Measurements from ENCODE around the gene SETD1A. TPM values are rescaled to one million over a fixed set of nuclear protein-coding genes. Genes with fewer than 3 reads are reported as not detected.
"Not testable (repeated sequence)": the region's sequence is repeated elsewhere in the genome, so short reads cannot be mapped to it uniquely, and the experiment has no call there.

The SETD1A gene
- total and polyA plus RNA-seq, 5 donors: 9.6 to 11.6 (median 10.2) TPM

DNA sequence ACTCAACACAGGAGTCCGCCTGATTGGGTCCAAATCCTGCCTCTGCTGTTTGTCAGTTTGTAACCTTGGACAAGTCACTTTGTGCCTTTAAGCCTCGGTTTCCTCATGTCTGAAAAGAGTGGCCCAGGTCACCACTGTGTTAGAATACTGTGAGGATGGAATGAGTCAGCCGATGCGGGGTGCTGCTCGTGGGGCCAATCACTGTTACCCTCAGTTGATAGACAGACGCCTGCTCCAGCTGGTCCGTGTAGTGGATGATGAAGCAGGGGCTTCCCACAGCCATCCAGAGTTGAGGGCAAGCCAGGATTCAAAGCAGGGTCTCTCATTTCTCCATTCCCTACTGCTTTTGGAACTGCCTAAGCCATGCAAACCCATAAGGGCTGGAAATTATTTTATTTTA is 28.4 kb upstream of the SETD1A start:
- H3K27me3 ChIP-seq (ENCODE audit: control insufficient read depth, insufficient read depth): no peaks in the 10 kb centered on the region
- 76% methylated on average over 7 of the region's 7 CpGs for WGBS
- H3K4me1 ChIP-seq (ENCODE audit: control insufficient read depth, insufficient read depth, low read length): no peaks in the 10 kb centered on the region
- no peak overlapping the region for H3K4me3 ChIP-seq (ENCODE audit: low read length)
- no peak overlapping the region for H3K27ac ChIP-seq (ENCODE audit: low read length)
- ATAC-seq: no peak
- DNase-seq: peak in 2 of 3 donors; percentile 22 to 24
- intact Hi-C loops (cut with DNase I): loop anchor here in 1 of 4 donors (10.0 kb wide), 1 partner anchor 84 kb away; no protein-coding TSS in a partner anchor
- H3K9me3 ChIP-seq (ENCODE audit: control insufficient read depth, low read length): no peaks in the 10 kb centered on the region

DNA sequence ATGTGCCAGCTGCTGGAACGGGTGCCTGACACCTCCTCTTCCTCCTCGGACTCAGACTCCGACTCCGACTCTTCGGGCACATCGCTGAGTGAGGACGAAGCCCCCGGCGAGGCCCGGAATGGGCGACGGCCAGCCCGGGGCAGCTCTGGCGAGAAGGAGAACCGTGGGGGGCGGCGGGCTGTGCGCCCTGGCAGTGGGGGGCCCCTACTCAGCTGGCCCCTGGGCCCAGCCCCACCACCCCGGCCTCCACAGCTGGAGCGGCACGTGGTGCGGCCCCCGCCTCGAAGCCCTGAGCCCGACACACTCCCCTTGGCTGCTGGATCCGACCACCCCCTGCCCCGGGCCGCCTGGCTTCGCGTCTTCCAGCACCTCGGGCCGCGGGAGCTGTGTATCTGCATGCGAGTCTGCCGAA is 27.4 kb upstream of the SETD1A start:
- H3K4me3 ChIP-seq (ENCODE audit: low read length): no peak overlapping the region
- H3K27me3 ChIP-seq (ENCODE audit: control insufficient read depth, insufficient read depth): no peaks in the 10 kb centered on the region
- WGBS: 91% methylated on average over 35 of the region's 35 CpGs
- H3K9me3 ChIP-seq (ENCODE audit: control insufficient read depth, low read length): no peaks in the 10 kb centered on the region
- no peak overlapping the region for H3K27ac ChIP-seq (ENCODE audit: low read length)
- intact Hi-C loops (cut with DNase I): no loop called here
- H3K4me1 ChIP-seq (ENCODE audit: control insufficient read depth, insufficient read depth, low read length): no peaks in the 10 kb centered on the region
- no peak for ATAC-seq
- DNase-seq: peak in 2 of 3 donors; percentile 60 to 68

DNA sequence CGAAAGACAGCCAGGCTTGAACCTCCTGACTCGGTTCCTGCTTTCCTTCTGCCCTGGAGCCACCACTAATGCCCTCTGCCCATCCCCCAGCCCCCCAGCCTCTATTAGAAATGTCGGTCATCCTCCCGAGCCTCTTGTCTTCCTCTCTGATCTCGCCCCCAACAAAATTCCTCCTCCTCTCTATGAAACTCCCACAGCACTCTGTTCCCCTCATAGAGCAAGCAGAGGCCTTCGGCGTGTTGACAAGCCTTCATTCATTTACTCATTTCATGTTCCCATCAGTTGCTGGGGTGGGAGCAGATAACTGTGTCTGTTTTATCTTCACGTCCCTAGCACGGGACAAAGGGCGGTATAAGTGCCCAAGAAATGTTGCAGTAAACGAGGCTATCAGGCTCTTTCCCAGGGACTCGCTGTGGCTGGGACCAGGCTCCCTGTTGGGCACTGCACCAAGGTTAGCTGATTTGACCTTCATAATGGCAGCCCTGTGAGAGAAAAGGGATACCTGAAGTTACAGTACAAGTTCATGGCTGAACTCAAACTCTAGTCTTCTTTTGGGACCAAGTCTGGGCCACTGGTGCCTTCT is 26.4 kb upstream of the SETD1A start:
- Histone ChIP-seq H3K27ac (ENCODE audit: low read length) (peak overlapping the region; percentile 75), H3K4me1 (ENCODE audit: control insufficient read depth, insufficient read depth, low read length) (no peaks in the 10 kb centered on the region), H3K9me3 (ENCODE audit: control insufficient read depth, low read length) (no peaks in the 10 kb centered on the region), H3K27me3 (ENCODE audit: control insufficient read depth, insufficient read depth) (no peaks in the 10 kb centered on the region), H3K4me3 (ENCODE audit: low read length) (no peak overlapping the region)
- peak in 2 of 3 donors; percentile 16 to 47 for DNase-seq
- intact Hi-C loops (cut with DNase I): no loop called here
- ATAC-seq: no peak
- WGBS: 61% methylated on average over 12 of the region's 12 CpGs

DNA sequence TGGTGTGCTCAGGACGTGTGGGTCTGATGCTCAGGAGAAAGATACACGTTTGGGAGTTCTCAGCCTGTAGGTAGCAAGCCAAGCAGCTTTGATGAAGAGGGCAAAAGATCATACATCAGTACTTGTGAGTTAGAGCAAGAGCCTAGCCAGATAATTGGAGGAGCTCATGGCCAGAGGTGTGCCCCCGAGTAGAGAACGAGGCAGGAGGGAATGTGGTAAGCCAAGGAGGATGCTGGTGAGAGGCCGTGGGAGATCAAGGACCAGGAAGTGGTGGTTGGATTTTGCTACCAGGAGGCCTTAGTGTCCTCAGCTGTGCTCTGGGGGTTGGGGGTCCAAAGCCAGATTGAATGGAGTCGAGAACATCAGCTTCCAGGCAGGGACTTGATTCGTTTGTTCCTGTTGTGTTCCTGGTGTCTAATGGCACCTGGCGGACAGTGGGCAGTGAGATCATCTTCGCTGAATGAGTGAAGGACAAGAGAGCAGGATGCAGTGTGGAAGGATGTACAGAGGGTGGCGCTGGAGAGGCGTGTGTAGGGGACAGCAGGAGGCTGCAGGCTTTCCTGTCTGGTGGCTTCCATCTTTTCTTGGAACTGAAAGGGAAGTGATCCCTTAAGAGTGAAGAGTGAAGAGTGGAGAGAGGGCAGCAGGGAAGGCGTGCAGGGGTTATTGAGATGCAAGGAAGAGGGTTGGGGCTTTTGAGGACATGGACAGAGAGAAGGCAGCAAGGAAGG is 22.6 kb upstream of the SETD1A start:
- Histone ChIP-seq H3K4me3 (ENCODE audit: low read length) (no peak overlapping the region), H3K4me1 (ENCODE audit: control insufficient read depth, insufficient read depth, low read length) (no peaks in the 10 kb centered on the region), H3K9me3 (ENCODE audit: control insufficient read depth, low read length) (no peaks in the 10 kb centered on the region), H3K27me3 (ENCODE audit: control insufficient read depth, insufficient read depth) (no peaks in the 10 kb centered on the region), H3K27ac (ENCODE audit: low read length) (no peak overlapping the region)
- DNase-seq (peak in 1 of 3 donors; percentile 75), ATAC-seq (peak in 1 of 2 donors; percentile 16)
- intact Hi-C loops (cut with DNase I): no loop called here
- WGBS: 64% methylated on average over 12 of the region's 12 CpGs

- Histone ChIP-seq H3K27ac (ENCODE audit: low read length) (peak overlapping the region; percentile 10), H3K9me3 (ENCODE audit: control insufficient read depth, low read length) (no peaks in the 10 kb centered on the region), H3K4me3 (ENCODE audit: low read length) (no peak overlapping the region), H3K27me3 (ENCODE audit: control insufficient read depth, insufficient read depth) (no peaks in the 10 kb centered on the region), H3K4me1 (ENCODE audit: control insufficient read depth, insufficient read depth, low read length) (no peaks in the 10 kb centered on the region)
- intact Hi-C loops (cut with DNase I): no loop called here
- peak in 1 of 3 donors; percentile 43 for DNase-seq
- WGBS: 49% methylated on average over 5 of the region's 5 CpGs
- no peak for ATAC-seq
Observed at GRCh38 chr16:30937692-30938091, 19.9 kb upstream of the SETD1A start.

DNA sequence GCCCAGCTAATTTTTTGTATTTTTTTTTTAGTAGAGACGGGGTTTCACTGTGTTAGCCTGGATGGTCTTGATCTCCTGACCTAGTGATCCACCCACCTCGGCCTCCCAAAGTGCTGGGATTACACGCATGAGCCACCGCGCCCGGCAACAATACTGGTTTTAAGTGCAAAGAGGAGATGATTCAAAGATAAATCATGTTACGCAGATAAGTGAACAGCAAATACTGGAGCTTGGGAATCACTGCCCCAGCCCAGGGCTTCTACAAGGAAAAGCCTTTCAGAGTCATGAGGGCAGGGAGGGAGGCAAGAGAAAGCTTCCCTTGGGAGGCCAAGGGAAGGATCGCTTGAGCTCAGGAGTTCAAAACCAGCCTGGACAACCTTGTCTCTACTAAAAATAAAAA is 18.0 kb upstream of the SETD1A start:
- 93% methylated on average over 8 of the region's 8 CpGs for WGBS
- H3K4me1 ChIP-seq (ENCODE audit: control insufficient read depth, insufficient read depth, low read length); H3K27ac ChIP-seq (ENCODE audit: low read length); intact Hi-C loops (cut with DNase I); ATAC-seq; H3K4me3 ChIP-seq (ENCODE audit: low read length); H3K9me3 ChIP-seq (ENCODE audit: control insufficient read depth, low read length); H3K27me3 ChIP-seq (ENCODE audit: control insufficient read depth, insufficient read depth): not testable (repeated sequence)
- peak in 1 of 3 donors; percentile 16 for DNase-seq

GRCh38 chr16:30941600-30942425 is 15.7 kb upstream of the SETD1A start:
- ATAC-seq: peak; percentile 84 to 86
- H3K4me3 ChIP-seq (ENCODE audit: low read length): no peak overlapping the region
- H3K27me3 ChIP-seq (ENCODE audit: control insufficient read depth, insufficient read depth): no peaks in the 10 kb centered on the region
- no peaks in the 10 kb centered on the region for H3K4me1 ChIP-seq (ENCODE audit: control insufficient read depth, insufficient read depth, low read length)
- peak overlapping the region; percentile 13 for H3K27ac ChIP-seq (ENCODE audit: low read length)
- WGBS: 25% methylated on average over 15 of the region's 15 CpGs
- no peaks in the 10 kb centered on the region for H3K9me3 ChIP-seq (ENCODE audit: control insufficient read depth, low read length)
- intact Hi-C loops (cut with DNase I): no loop called here
- peak; percentile 74 to 90 (median 90) for DNase-seq

GRCh38 chr16:30942426-30942806 is 15.1 kb upstream of the SETD1A start:
- Histone ChIP-seq H3K4me3 (ENCODE audit: low read length) (no peak overlapping the region), H3K4me1 (ENCODE audit: control insufficient read depth, insufficient read depth, low read length) (no peaks in the 10 kb centered on the region), H3K27me3 (ENCODE audit: control insufficient read depth, insufficient read depth) (no peaks in the 10 kb centered on the region), H3K27ac (ENCODE audit: low read length) (no peak overlapping the region), H3K9me3 (ENCODE audit: control insufficient read depth, low read length) (no peaks in the 10 kb centered on the region)
- DNase-seq: no peak
- 92% methylated on average over 4 of the region's 4 CpGs for WGBS
- ATAC-seq: no peak
- intact Hi-C loops (cut with DNase I): no loop called here

- H3K27me3 ChIP-seq (ENCODE audit: control insufficient read depth, insufficient read depth): no peaks in the 10 kb centered on the region
- no peak overlapping the region for H3K4me3 ChIP-seq (ENCODE audit: low read length)
- H3K27ac ChIP-seq (ENCODE audit: low read length): no peak overlapping the region
- no peaks in the 10 kb centered on the region for H3K9me3 ChIP-seq (ENCODE audit: control insufficient read depth, low read length)
- DNase-seq (no peak), ATAC-seq (no peak)
- no peaks in the 10 kb centered on the region for H3K4me1 ChIP-seq (ENCODE audit: control insufficient read depth, insufficient read depth, low read length)
- intact Hi-C loops (cut with DNase I): no loop called here
Observed at GRCh38 chr16:30944352-30944751, 13.2 kb upstream of the SETD1A start.

DNA sequence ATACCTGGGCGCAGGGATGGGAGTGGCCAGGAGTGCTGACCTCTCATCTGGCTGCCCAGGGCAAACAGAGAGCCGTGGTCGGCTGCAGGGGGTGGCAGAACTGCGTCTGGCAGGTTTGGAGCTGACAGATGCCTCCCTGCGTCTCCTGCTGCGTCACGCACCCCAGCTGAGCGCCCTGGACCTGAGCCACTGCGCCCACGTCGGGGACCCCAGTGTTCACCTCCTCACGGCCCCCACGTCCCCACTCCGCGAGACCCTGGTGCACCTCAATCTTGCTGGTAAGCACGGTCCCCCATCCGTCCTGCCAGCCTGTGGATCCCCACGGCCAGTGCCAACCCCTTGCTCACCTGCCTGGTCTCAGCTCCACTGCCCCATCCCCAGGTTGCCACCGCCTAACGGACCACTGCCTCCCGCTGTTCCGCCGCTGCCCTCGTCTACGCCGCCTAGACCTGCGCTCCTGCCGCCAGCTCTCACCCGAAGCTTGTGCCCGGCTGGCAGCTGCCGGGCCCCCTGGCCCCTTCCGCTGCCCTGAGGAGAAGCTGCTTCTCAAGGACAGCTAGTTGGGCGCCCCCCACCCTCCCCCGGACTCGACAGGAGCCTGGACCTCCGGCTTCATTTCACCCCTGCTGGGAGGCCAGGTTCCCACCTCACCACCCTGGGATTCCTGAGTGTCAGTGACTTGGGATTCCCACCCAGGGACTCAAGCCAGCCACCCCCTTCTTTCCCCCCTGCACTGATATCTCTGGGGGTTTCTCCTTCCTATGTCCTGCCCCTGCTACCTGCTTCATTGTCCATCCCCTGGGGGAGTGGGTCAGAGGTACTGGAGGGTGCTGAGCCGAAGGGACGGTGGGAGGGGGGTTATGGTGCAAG is 10.6 kb upstream of the SETD1A start:
- ATAC-seq (no peak), DNase-seq (peak; percentile 44 to 75 (median 63))
- peaks cover 5% of the 10 kb centered on the region for H3K4me1 ChIP-seq (ENCODE audit: control insufficient read depth, insufficient read depth, low read length)
- H3K4me3 ChIP-seq (ENCODE audit: low read length): no peak overlapping the region
- intact Hi-C loops (cut with DNase I): no loop called here
- H3K27ac ChIP-seq (ENCODE audit: low read length): no peak overlapping the region
- H3K27me3 ChIP-seq (ENCODE audit: control insufficient read depth, insufficient read depth): no peaks in the 10 kb centered on the region
- WGBS: 89% methylated on average over 38 of the region's 38 CpGs
- H3K9me3 ChIP-seq (ENCODE audit: control insufficient read depth, low read length): no peaks in the 10 kb centered on the region
